ENCODE measurements around the gene ASB6. TPM values are rescaled to one million over a fixed set of nuclear protein-coding genes. Genes with fewer than 3 reads are reported as not detected.

Gene ASB6
- total and polyA plus RNA-seq, 2 of the 13 experiments (the other 11 are each of a cell fraction or from before 2014, with no cell fraction given) = 8.2 to 8.4 TPM

- BruUV-seq (replicated peaks) = no TSS peak
- in situ Hi-C loops (cut with HindIII; ENCODE audit: extremely low pct_ligation_motif_present, low pct_unique_long_range_greater_than_20kb) = no loop called here
- 11% methylated on average over 10 of the region's 13 CpGs for WGBS (ENCODE audit: low lambda C conversion rate)
- H3K27me3 ChIP-seq (ENCODE audit: control insufficient read depth in 1 of 2, insufficient read depth in 2 of 2, low read length in 2 of 2) = peaks cover 18 to 60% of the 10 kb centered on the region in 2 experiments
- ChIA-PET POLR2A (no interaction called here), CTCF (ENCODE audit: low intra/inter-chr PET ratio, low total read pairs) (no interaction called here)
- DNase-seq (ENCODE audit: low spot score) = no peak
- intact Hi-C loops (cut with micrococcal nuclease; ENCODE audit: unreplicated experiment) = no loop called here
- H3K27ac ChIP-seq (ENCODE audit: extremely low read length, insufficient read depth, low read length) = no peak overlapping the region
- H3K4me3 ChIP-seq (replicated peaks in 1 of 3; ENCODE audit: insufficient read depth in 1 of 3, low read depth in 2 of 3, low read length in 3 of 3) = no peak overlapping the region; a peak in 1 of 6 replicates
- TF ChIP-seq YEATS4 (CRISPR knock-in tag; IDR thresholded peaks at IDR 0.05; ENCODE audit: borderline replicate concordance) (no peak), NR2F6 (IDR thresholded peaks at IDR 0.05) (peak; percentile 40; the same call in 1 of the 2 replicates), NR2F6 (CRISPR knock-in tag; IDR thresholded peaks at IDR 0.05) (no peak)
- ATAC-seq = no peak
- FAIRE-seq = no peak
- no peaks in the 10 kb centered on the region for H3K36me3 ChIP-seq (replicated peaks in 1 of 2; ENCODE audit: control insufficient read depth in 1 of 2, insufficient read depth in 2 of 2, low read length in 2 of 2)
- H3K4me2 ChIP-seq (ENCODE audit: low read depth, low read length) = no peak overlapping the region
- no peak overlapping the region for H2AFZ ChIP-seq (ENCODE audit: low read length)
- no peaks in the 10 kb centered on the region for H3K79me2 ChIP-seq (ENCODE audit: insufficient read depth, low read length)
- no peaks in the 10 kb centered on the region for H3K9me3 ChIP-seq (ENCODE audit: low read length)
- H3K9ac ChIP-seq (ENCODE audit: insufficient read depth, low read depth, low read length) = no peak overlapping the region
- no peaks in the 10 kb centered on the region for H3K4me1 ChIP-seq (ENCODE audit: insufficient read depth, low read length)
- H4K20me1 ChIP-seq (ENCODE audit: insufficient read depth, low read length) = no peaks in the 10 kb centered on the region
Observed at GRCh38 chr9:129666575-129666974, 24.6 kb upstream of the ASB6 start.

DNA sequence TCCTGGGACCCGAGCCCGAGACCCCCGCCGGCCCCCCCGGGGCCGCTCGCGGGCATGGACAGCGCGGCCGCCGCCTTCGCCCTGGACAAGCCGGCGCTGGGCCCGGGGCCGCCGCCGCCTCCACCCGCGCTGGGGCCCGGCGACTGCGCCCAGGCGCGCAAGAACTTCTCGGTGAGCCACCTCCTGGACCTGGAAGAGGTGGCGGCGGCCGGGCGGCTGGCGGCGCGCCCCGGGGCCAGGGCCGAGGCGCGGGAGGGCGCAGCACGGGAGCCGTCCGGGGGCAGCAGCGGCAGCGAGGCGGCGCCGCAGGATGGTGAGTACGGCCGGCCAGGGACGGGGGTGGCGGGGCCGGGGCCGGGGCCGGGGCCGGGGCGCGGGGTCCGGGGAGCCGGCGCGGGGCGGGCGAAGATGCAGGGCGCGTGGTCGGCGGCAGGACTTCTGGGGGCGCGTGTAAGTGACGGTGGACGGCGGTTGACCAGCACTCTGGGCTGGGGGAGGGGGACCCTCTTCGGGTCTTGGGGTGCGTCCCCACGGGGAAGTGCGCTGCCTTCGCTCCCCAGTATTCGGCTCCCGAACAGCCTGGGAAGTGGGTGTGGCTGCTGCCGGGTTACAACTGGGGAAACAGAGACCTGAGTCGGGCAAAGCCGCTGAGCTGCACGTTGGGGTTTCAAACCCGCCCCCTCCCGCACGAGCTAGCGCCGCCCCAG lies 24.0 kb upstream of the ASB6 start:
- in situ Hi-C loops (cut with HindIII; ENCODE audit: extremely low pct_ligation_motif_present, low pct_unique_long_range_greater_than_20kb) (no loop called here), intact Hi-C loops (cut with micrococcal nuclease; ENCODE audit: unreplicated experiment) (no loop called here)
- FAIRE-seq (no peak), DNase-seq (ENCODE audit: low spot score) (no peak), ATAC-seq (no peak)
- H4K20me1 ChIP-seq (ENCODE audit: insufficient read depth, low read length) = no peaks in the 10 kb centered on the region
- BruUV-seq (replicated peaks) = no TSS peak
- peak overlapping the region in 1 of 3 experiments; percentile 4; a peak in 1 of 6 replicates for H3K4me3 ChIP-seq (replicated peaks in 1 of 3; ENCODE audit: insufficient read depth in 1 of 3, low read depth in 2 of 3, low read length in 3 of 3)
- CTCF ChIA-PET (ENCODE audit: low intra/inter-chr PET ratio, low total read pairs) = no interaction called here
- H3K9me3 ChIP-seq (ENCODE audit: low read length) = no peaks in the 10 kb centered on the region
- no peaks in the 10 kb centered on the region for H3K79me2 ChIP-seq (ENCODE audit: insufficient read depth, low read length)
- no peak overlapping the region for H3K9ac ChIP-seq (ENCODE audit: insufficient read depth, low read depth, low read length)
- WGBS (ENCODE audit: low lambda C conversion rate) = 48% methylated on average over 7 of the region's 88 CpGs
- no peak overlapping the region for H3K27ac ChIP-seq (ENCODE audit: extremely low read length, insufficient read depth, low read length)
- no peaks in the 10 kb centered on the region for H3K36me3 ChIP-seq (replicated peaks in 1 of 2; ENCODE audit: control insufficient read depth in 1 of 2, insufficient read depth in 2 of 2, low read length in 2 of 2)
- no peak overlapping the region for H3K4me2 ChIP-seq (ENCODE audit: low read depth, low read length)
- POLR2A ChIA-PET = no interaction called here
- H3K27me3 ChIP-seq (ENCODE audit: control insufficient read depth in 1 of 2, insufficient read depth in 2 of 2, low read length in 2 of 2) = peaks cover 17 to 55% of the 10 kb centered on the region in 2 experiments
- no peak overlapping the region for H2AFZ ChIP-seq (ENCODE audit: low read length)
- no peaks in the 10 kb centered on the region for H3K4me1 ChIP-seq (ENCODE audit: insufficient read depth, low read length)
- TF ChIP-seq MIXL1 (CRISPR knock-in tag; IDR thresholded peaks at IDR 0.05) (no peak), ZHX1 (CRISPR knock-in tag; IDR thresholded peaks at IDR 0.05; ENCODE audit: low read depth) (no peak), ZSCAN29 (CRISPR knock-in tag; conservative IDR thresholded peaks at IDR 0.05) (no peak), ONECUT2 (CRISPR knock-in tag; IDR thresholded peaks at IDR 0.05) (no peak)
- TF ChIP-seq, protein P1, sequence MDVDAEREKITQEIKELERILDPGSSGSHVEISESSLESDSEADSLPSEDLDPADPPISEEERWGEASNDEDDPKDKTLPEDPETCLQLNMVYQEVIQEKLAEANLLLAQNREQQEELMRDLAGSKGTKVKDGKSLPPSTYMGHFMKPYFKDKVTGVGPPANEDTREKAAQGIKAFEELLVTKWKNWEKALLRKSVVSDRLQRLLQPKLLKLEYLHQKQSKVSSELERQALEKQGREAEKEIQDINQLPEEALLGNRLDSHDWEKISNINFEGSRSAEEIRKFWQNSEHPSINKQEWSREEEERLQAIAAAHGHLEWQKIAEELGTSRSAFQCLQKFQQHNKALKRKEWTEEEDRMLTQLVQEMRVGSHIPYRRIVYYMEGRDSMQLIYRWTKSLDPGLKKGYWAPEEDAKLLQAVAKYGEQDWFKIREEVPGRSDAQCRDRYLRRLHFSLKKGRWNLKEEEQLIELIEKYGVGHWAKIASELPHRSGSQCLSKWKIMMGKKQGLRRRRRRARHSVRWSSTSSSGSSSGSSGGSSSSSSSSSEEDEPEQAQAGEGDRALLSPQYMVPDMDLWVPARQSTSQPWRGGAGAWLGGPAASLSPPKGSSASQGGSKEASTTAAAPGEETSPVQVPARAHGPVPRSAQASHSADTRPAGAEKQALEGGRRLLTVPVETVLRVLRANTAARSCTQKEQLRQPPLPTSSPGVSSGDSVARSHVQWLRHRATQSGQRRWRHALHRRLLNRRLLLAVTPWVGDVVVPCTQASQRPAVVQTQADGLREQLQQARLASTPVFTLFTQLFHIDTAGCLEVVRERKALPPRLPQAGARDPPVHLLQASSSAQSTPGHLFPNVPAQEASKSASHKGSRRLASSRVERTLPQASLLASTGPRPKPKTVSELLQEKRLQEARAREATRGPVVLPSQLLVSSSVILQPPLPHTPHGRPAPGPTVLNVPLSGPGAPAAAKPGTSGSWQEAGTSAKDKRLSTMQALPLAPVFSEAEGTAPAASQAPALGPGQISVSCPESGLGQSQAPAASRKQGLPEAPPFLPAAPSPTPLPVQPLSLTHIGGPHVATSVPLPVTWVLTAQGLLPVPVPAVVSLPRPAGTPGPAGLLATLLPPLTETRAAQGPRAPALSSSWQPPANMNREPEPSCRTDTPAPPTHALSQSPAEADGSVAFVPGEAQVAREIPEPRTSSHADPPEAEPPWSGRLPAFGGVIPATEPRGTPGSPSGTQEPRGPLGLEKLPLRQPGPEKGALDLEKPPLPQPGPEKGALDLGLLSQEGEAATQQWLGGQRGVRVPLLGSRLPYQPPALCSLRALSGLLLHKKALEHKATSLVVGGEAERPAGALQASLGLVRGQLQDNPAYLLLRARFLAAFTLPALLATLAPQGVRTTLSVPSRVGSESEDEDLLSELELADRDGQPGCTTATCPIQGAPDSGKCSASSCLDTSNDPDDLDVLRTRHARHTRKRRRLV (CRISPR knock-in tag; IDR thresholded peaks at IDR 0.05) = no peak
- TF ChIP-seq, protein P2, sequence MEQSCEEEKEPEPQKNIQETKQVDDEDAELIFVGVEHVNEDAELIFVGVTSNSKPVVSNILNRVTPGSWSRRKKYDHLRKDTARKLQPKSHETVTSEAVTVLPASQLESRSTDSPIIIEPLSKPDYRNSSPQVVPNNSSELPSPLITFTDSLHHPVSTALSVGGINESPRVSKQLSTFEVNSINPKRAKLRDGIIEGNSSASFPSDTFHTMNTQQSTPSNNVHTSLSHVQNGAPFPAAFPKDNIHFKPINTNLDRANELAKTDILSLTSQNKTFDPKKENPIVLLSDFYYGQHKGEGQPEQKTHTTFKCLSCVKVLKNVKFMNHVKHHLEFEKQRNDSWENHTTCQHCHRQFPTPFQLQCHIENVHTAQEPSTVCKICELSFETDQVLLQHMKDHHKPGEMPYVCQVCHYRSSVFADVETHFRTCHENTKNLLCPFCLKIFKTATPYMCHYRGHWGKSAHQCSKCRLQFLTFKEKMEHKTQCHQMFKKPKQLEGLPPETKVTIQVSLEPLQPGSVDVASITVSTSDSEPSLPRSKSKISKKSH (CRISPR knock-in tag; IDR thresholded peaks at IDR 0.05; ENCODE audit: borderline replicate concordance) = no peak
